ENCODE results near the gene PSMB8. TPM values are rescaled to one million over a fixed set of nuclear protein-coding genes. Genes with fewer than 3 reads are reported as not detected.
"Not testable (repeated sequence)": the region's sequence is repeated elsewhere in the genome, so short reads cannot be mapped to it uniquely, and the experiment has no call there.

Gene PSMB8
- total RNA-seq: 8.5 TPM

GRCh38 chr6:32843979-32844838 is at the start of gene PSMB8:
PSMB8 (minus strand) TSS chr6:32844047; CDS start chr6:32843996, 51 bp downstream.
- DNase-seq: peak; percentile 96

GRCh38 chr6:32890831-32891230 is 47.0 kb upstream of the PSMB8 start:
- no peak for DNase-seq

DNA sequence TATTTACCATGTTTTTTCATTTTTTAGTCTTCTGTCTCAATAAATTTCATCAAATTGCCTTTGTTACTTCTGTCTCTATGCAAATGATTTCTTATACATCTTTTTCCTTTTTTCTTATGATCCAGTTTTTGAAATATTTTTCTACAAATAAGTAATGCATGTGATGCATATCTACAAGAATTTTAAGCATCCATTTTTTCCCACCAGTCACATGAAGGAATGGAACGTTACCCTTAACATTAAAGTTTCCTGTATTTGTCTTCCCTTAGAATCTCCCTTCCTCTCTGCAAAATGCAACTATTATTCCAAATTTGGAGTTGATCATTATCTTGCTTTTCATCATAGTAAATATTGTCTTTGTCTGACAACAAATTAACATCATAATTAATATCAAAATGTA is 45.7 kb upstream of the PSMB8 start:
- no peak for DNase-seq

DNA sequence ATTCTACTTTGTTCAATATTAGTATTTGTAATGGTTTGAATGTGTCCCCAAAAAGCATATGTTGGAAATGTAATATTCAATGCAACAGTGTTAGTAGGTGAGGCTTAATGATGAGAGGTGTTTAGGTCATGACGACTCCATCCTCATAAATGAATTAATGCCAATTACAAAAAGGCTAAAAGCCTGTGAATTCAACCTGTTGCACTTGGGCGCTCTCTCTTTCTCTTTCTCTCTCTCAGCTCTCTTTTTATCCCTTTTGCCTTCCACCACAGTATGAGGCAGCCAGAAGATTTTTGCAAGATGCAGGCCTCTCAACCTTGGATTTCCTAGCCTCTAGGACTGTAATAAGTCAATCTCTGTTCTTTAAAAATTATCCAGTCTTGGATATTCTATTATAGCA is 44.7 kb upstream of the PSMB8 start:
- DNase-seq: no peak

DNA sequence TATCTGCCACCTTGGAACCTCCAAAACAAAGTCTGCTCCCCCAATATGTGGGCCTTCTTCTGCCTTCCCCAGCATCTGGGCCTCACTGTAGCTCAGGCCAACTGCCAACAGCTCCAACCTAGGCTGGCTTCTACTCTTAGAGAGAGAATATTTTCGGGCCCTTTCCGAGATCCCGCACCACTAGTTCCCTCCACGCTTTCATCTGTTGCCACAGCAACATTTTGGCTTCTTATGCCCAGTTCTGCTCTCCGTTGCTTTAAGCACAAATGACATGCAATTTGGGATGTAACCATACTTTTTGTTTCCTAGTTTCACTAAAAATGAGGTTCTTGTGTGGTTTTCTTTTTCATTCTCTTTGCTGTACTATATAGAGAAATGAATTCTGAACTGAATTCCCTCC is 43.8 kb upstream of the PSMB8 start:
- DNase-seq: peak; percentile 3

DNA sequence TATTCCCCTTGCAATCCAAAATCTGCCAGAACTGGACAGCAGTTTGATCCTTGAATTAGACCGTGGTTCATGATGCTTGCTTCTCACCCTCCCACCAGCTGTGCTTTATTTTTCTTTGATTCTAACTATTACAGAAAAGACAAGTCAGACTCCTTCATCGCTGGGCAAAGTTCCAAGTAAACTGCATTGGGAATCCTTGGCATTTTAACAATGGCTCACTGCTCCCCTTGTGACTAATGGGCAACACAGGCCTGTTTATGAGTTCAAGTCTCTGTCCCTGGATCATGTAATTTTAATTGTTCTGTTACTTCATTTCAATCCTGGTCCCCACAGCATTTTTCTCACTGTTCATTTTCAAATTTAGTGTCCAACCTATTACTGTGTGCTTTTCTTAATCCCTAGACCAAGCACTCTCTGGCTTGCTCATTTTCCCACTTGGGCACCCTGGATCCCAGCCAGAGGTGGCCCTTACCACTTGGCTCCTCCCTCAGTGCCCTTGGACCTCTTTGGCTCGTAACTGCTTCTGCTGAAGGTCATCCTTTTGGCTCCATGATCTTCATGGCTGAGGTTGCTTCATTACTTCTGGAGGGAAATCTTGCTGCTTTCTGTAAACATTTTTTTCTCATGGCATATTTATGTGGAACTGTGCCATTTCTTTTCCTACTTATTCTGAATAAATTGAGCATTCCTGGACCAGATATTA is 43.0 kb upstream of the PSMB8 start:
- DNase-seq: peak; percentile 4

GRCh38 chr6:32885698-32886286 is 41.9 kb upstream of the PSMB8 start:
- peak; percentile 89 for DNase-seq

DNA sequence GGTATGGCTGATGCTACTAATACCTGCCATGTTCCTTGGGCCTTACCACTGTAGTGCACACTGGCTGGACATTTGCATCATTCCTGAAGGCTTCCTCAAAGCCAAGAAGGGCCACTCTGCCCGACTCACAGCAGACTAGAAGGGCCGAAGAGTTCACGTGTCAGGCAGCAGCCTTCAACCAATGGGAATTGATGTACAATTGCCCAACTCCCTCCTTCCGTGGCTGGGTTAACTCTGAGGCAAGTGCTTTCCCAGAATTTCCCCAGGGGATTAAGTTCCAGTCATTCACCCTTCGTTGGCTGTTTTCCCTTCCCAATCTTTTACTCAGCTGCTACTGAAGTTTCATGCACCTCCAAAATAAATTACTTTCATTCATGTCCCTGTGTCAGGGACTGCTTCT is 39.9 kb upstream of the PSMB8 start:
- DNase-seq: no peak

GRCh38 chr6:32882879-32883250 is 39.0 kb upstream of the PSMB8 start:
- no peak for DNase-seq

- not testable (repeated sequence) for DNase-seq
Measured at GRCh38 chr6:32880962-32881361, 37.1 kb upstream of the PSMB8 start.

DNA sequence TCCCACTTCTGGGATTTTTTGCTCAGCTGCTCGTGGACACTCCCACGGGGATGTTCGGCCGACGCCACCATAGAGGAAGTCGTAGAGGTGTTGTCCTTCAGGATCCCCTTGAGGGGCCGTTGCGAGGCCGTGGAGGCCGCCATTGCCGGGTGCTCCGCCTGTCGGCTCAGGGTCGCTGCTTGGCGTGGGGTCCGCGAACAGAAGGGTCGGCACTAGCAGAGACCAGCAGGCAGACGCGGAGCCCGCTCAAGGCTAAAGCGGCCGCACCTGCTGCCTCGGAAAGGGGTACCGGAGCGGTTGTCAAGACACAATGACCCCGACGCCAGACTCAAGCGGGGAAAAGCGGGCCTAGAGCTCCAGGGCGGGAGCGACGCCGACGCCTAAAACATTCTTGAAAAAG is 35.8 kb upstream of the PSMB8 start:
- no peak for DNase-seq

DNA sequence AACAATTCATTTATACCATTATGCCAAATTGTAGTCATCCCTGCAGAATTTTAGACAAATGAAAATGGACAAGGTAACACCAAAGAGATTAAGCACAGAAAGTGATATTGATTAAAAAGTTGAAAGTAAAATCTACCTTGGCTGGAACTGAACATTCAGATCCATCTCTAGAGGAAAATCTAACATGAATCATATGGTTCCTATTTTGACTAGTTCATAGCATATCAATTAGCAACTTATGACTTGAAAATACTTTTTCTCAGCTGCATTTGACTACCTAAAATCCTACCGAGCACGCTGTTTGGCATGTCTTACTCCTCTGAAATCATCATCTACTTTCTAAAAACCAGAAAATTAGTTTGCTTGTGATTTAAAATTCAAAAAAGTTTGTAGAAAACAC is 32.8 kb upstream of the PSMB8 start:
- DNase-seq: no peak

DNA sequence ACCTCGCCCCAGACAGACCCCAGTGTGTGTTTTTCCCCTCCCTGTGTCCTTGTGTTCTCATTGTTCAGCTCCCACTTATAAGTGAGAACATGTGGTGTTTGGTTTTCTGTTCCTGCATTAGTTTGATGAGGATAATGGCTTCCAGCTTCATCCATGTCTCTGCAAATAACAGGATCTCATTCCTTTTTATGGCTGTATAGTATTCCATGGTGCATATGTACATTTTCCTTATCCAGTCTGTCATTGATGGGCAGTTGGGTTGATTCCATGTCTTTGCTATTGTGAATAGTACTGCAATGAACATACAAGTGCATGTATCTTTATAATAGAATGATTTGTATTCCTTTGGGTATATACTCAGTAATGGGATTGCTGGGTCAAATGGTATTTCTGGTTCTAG is 30.1 kb upstream of the PSMB8 start:
- not testable (repeated sequence) for DNase-seq

DNA sequence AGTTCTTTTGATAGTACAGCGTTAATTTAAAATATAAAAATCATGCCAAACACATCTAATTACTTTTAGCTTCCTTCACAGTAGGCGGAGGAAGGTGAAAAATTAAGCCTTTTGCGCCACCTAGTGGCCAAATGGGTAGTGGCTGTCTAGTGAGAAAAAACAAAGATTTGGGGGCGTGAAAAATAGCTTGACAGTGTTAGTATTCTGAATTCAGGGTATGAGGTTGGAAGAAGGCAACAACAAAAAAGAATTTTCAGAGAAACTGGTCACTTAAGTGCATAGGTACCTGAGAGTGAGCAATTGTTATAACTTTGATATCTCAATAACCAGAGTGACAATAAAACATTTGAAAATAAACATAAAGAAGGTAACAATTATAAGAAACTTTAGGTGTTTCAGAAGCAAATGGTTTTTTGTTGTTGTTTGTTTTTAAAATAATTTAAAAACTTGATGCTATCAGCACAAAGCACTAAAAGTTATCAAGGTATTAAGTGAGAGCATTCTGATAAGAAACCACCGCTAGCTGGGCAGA is 24.5 kb upstream of the PSMB8 start:
- peak; percentile 93 for DNase-seq

- no peak for DNase-seq
Measured at GRCh38 chr6:32867554-32868256, 23.9 kb upstream of the PSMB8 start.

- no peak for DNase-seq
Measured at GRCh38 chr6:32867022-32867477, 23.2 kb upstream of the PSMB8 start.

- no peak for DNase-seq
Measured at GRCh38 chr6:32865724-32866443, 22.0 kb upstream of the PSMB8 start.

- DNase-seq: no peak
Measured at GRCh38 chr6:32862725-32863124, 18.9 kb upstream of the PSMB8 start.

DNA sequence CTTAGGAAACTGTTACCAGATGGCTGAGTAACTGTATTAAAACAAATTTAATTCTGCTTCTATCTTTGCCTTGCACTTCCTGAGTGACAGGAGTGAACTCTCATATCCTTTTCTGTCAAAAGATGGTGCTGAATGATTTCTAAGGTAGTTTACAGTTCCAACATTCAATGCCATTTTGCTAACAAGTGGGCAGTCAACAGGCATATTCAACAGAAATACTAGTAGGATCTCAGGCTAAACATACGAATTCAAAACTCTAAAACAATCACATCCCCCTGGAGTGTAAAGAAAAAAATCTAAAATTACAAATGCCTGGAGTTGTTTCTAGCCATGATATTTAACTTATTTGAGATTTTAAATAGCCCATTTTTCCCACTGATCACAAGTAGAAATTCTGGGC is 16.8 kb upstream of the PSMB8 start:
- DNase-seq: no peak

- DNase-seq: no peak
Measured at GRCh38 chr6:32858194-32858593, 14.3 kb upstream of the PSMB8 start.

DNA sequence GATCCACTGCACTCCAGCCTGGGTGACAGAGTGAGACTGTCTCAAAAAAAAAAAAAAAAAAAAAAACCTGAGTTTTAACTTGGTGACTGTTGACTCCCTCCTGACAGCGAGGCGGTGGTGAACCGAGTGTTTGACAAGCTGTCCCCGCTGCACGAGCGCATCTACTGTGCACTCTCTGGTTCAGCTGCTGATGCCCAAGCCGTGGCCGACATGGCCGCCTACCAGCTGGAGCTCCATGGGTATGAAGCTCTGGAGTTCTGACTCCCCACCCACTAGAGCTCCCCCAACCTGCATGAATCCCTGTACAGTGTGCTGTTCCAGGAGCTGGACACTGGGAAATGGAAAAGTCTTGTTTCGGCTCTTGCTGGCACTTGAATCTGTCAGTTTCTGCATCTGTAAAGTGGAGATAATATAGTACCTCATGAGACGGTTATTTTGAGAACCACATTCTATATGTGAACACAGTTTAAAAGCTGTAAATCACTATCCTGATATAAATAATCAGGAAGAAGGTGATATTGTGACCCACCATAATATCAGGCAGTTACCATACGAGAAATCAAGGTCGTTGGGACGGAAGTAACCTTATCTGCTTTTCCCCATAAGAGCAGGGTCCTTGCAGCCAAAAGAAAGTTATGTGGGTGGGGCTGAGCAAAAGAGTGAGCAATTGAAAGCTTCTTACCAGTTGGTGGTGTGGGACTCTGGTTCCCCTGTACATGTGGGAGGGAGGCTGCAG is 13.5 kb upstream of the PSMB8 start:
- DNase-seq: no peak

Measured in tongue (tissue), 2 donors.